GM19324 (cell line): Measurements from ENCODE around the gene KRTAP19-8.

Experiments used
- ATAC-seq: cut with Tn5 transposase; IDR thresholded peaks from one replicate; pipeline ENCODE4 v1.9.1; 2021; ENCODE audit warnings: mild to moderate bottlenecking, moderate library complexity; ENCODE audit not compliant: unreplicated experiment, low FRiP score

Gene KRTAP19-8

GRCh38 chr21:31012133-31013089 lies 25.9 kb downstream of the KRTAP19-8 start:
- ATAC-seq, result no peak

- ATAC-seq, result no peak
Measured at GRCh38 chr21:31011412-31011811, 26.9 kb downstream of the KRTAP19-8 start.

GRCh38 chr21:31008355-31008754 lies 29.9 kb downstream of the KRTAP19-8 start:
- no peak for ATAC-seq

- no peak for ATAC-seq
Measured at GRCh38 chr21:31005019-31005418, 33.3 kb downstream of the KRTAP19-8 start.

- ATAC-seq, result no peak
Measured at GRCh38 chr21:31003471-31003870, 34.8 kb downstream of the KRTAP19-8 start.

- no peak for ATAC-seq
Measured at GRCh38 chr21:30997541-30997940, 40.7 kb downstream of the KRTAP19-8 start.

- ATAC-seq, result no peak
Measured at GRCh38 chr21:30996728-30997127, 41.5 kb downstream of the KRTAP19-8 start.

- ATAC-seq, result no peak
Measured at GRCh38 chr21:30994932-30995331, 43.3 kb downstream of the KRTAP19-8 start.

- no peak for ATAC-seq
Measured at GRCh38 chr21:30990514-30991262, 47.6 kb downstream of the KRTAP19-8 start.

GRCh38 chr21:30988706-30989105 lies 49.6 kb downstream of the KRTAP19-8 start:
- no peak for ATAC-seq
